CD4-positive, alpha-beta T cell treated with Interleukin-17A for 1 hour (primary cell): ENCODE results near the gene RIMBP2.

Experiments
- DNase-seq: peaks from one replicate; pipeline ENCODE4 v3.0.0-alpha.2; 2020

The RIMBP2 gene

GRCh38 chr12:130621696-130622298 is 94.3 kb downstream of the RIMBP2 start:
- DNase-seq: no peak

- DNase-seq: no peak
These were observed 95.3 kb downstream of the RIMBP2 start for GRCh38 chr12:130620756-130621155.

GRCh38 chr12:130620281-130620680 is 95.8 kb downstream of the RIMBP2 start:
- no peak for DNase-seq

- DNase-seq: no peak
These were observed 96.6 kb downstream of the RIMBP2 start for GRCh38 chr12:130619385-130620001.

GRCh38 chr12:130617219-130617618 is 98.9 kb downstream of the RIMBP2 start:
- DNase-seq: no peak

GRCh38 chr12:130615861-130616345 is 100.2 kb downstream of the RIMBP2 start:
- no peak for DNase-seq

GRCh38 chr12:130614530-130614905 is 101.6 kb downstream of the RIMBP2 start:
- DNase-seq: no peak

- DNase-seq: no peak
These were observed 102.1 kb downstream of the RIMBP2 start for GRCh38 chr12:130613831-130614529.

GRCh38 chr12:130613131-130613530 is 103.0 kb downstream of the RIMBP2 start:
- no peak for DNase-seq

GRCh38 chr12:130611026-130611905 is 104.8 kb downstream of the RIMBP2 start:
- no peak for DNase-seq

GRCh38 chr12:130609966-130610365 is 106.1 kb downstream of the RIMBP2 start:
- DNase-seq: no peak

- DNase-seq: no peak
These were observed 107.3 kb downstream of the RIMBP2 start for GRCh38 chr12:130608831-130609230.

- no peak for DNase-seq
These were observed 108.0 kb downstream of the RIMBP2 start for GRCh38 chr12:130608132-130608531.

GRCh38 chr12:130606231-130606630 is 109.9 kb downstream of the RIMBP2 start:
- DNase-seq: no peak

GRCh38 chr12:130603396-130603965 is 112.6 kb downstream of the RIMBP2 start:
- DNase-seq: no peak

GRCh38 chr12:130602251-130602650 is 113.8 kb downstream of the RIMBP2 start:
- no peak for DNase-seq

- DNase-seq: no peak
These were observed 114.8 kb downstream of the RIMBP2 start for GRCh38 chr12:130601327-130601726.

GRCh38 chr12:130596241-130596640 is 119.9 kb downstream of the RIMBP2 start:
- no peak for DNase-seq

- DNase-seq: no peak
These were observed 120.5 kb downstream of the RIMBP2 start for GRCh38 chr12:130595566-130595965.

GRCh38 chr12:130593056-130593455 is 123.0 kb downstream of the RIMBP2 start:
- no peak for DNase-seq

GRCh38 chr12:130592641-130593040 is 123.5 kb downstream of the RIMBP2 start:
- DNase-seq: no peak

GRCh38 chr12:130591736-130592135 is 124.4 kb downstream of the RIMBP2 start:
- DNase-seq: no peak

GRCh38 chr12:130590685-130591084 is 125.4 kb downstream of the RIMBP2 start:
- no peak for DNase-seq
